ENCODE measurements around the gene CFI. TPM values are rescaled to one million over a fixed set of nuclear protein-coding genes. Genes with fewer than 3 reads are reported as not detected.

Gene CFI
- total and polyA plus RNA-seq, 9 of the 15 experiments (the other 6 are each of a cell fraction or from before 2014, with no cell fraction given): 0.30 to 8.4 (median 0.95) TPM

- TF ChIP-seq, protein P1, sequence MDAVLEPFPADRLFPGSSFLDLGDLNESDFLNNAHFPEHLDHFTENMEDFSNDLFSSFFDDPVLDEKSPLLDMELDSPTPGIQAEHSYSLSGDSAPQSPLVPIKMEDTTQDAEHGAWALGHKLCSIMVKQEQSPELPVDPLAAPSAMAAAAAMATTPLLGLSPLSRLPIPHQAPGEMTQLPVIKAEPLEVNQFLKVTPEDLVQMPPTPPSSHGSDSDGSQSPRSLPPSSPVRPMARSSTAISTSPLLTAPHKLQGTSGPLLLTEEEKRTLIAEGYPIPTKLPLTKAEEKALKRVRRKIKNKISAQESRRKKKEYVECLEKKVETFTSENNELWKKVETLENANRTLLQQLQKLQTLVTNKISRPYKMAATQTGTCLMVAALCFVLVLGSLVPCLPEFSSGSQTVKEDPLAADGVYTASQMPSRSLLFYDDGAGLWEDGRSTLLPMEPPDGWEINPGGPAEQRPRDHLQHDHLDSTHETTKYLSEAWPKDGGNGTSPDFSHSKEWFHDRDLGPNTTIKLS (IDR thresholded peaks at IDR 0.05; ENCODE audit: borderline replicate concordance, low read depth): 0 out of 2 replicates have a peak, but pooled peaks have one; percentile 4
- TF ChIP-seq, protein P2, sequence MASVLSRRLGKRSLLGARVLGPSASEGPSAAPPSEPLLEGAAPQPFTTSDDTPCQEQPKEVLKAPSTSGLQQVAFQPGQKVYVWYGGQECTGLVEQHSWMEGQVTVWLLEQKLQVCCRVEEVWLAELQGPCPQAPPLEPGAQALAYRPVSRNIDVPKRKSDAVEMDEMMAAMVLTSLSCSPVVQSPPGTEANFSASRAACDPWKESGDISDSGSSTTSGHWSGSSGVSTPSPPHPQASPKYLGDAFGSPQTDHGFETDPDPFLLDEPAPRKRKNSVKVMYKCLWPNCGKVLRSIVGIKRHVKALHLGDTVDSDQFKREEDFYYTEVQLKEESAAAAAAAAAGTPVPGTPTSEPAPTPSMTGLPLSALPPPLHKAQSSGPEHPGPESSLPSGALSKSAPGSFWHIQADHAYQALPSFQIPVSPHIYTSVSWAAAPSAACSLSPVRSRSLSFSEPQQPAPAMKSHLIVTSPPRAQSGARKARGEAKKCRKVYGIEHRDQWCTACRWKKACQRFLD (CRISPR knock-in tag; IDR thresholded peaks at IDR 0.05): peak; percentile 71; the same call in 1 of the 2 replicates
- TF ChIP-seq MEIS2 (IDR thresholded peaks at IDR 0.05; ENCODE audit: partially characterized antibody) (peak; percentile 63), ZNF12 (CRISPR knock-in tag; IDR thresholded peaks at IDR 0.05) (0 out of 2 replicates have a peak, but pooled peaks have one; percentile 78), DPF2 (IDR thresholded peaks at IDR 0.05) (peak; percentile 14; the same call in 1 of the 2 replicates), MTF1 (CRISPR knock-in tag; IDR thresholded peaks at IDR 0.05; ENCODE audit: borderline replicate concordance) (no peak), RCOR1 (IDR thresholded peaks at IDR 0.05; ENCODE audit: borderline replicate concordance in 1 of 2, low read depth in 2 of 2, low read length in 2 of 2) (peak in 1 of 2 experiments; percentile 67; a peak in 1 of 4 replicates), STAT5A (IDR thresholded peaks at IDR 0.05; ENCODE audit: borderline replicate concordance, low read length) (peak; percentile 48), JUND (IDR thresholded peaks at IDR 0.05; ENCODE audit: borderline replicate concordance, low read depth, low read length) (0 out of 2 replicates have a peak, but pooled peaks have one; percentile 5), JUND (tag; IDR thresholded peaks at IDR 0.05; ENCODE audit: borderline replicate concordance, low read depth, low read length) (no peak; the same call in 2 of the 3 replicates), PRMT5 (CRISPR knock-in tag; IDR thresholded peaks at IDR 0.05) (no peak), KAT7 (CRISPR knock-in tag; IDR thresholded peaks at IDR 0.05; ENCODE audit: borderline replicate concordance) (no peak)
- TF ChIP-seq, protein P3, sequence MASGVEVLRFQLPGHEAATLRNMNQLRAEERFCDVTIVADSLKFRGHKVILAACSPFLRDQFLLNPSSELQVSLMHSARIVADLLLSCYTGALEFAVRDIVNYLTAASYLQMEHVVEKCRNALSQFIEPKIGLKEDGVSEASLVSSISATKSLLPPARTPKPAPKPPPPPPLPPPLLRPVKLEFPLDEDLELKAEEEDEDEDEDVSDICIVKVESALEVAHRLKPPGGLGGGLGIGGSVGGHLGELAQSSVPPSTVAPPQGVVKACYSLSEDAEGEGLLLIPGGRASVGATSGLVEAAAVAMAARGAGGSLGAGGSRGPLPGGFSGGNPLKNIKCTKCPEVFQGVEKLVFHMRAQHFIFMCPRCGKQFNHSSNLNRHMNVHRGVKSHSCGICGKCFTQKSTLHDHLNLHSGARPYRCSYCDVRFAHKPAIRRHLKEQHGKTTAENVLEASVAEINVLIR (CRISPR knock-in tag; IDR thresholded peaks at IDR 0.05): peak; percentile 56; the same call in 1 of the 2 replicates
- TF ChIP-seq, protein P4, sequence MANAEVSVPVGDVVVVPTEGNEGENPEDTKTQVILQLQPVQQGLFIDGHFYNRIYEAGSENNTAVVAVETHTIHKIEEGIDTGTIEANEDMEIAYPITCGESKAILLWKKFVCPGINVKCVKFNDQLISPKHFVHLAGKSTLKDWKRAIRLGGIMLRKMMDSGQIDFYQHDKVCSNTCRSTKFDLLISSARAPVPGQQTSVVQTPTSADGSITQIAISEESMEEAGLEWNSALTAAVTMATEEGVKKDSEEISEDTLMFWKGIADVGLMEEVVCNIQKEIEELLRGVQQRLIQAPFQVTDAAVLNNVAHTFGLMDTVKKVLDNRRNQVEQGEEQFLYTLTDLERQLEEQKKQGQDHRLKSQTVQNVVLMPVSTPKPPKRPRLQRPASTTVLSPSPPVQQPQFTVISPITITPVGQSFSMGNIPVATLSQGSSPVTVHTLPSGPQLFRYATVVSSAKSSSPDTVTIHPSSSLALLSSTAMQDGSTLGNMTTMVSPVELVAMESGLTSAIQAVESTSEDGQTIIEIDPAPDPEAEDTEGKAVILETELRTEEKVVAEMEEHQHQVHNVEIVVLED (CRISPR knock-in tag; IDR thresholded peaks at IDR 0.05): peak; percentile 15; the same call in 1 of the 2 replicates
These were observed 70.9 kb downstream of the CFI start (continued) for GRCh38 chr4:109730619-109731545.

Measured in K562 (cell line).